Tibial nerve (tissue), 3 donors: Measurements from ENCODE around the gene DRD3.

ENCODE experiments used
- EP300 ChIP-seq, 2 donors: sonication (generic); formaldehyde crosslinking; IDR thresholded peaks; one replicate each; pipeline ENCODE4 v1.6.1; 2017; ENCODE audit warnings: antibody characterized with exemption in 2 of 2, mild to moderate bottlenecking in 1 of 2
- POLR2A ChIP-seq, 2 donors: fragments of 450-650 bp; IDR thresholded peaks; one replicate each; pipeline ENCODE4 v1.6.1; 2017; ENCODE audit warnings: antibody characterized with exemption in 2 of 2, mild to moderate bottlenecking in 2 of 2, moderate library complexity in 2 of 2

DNA sequence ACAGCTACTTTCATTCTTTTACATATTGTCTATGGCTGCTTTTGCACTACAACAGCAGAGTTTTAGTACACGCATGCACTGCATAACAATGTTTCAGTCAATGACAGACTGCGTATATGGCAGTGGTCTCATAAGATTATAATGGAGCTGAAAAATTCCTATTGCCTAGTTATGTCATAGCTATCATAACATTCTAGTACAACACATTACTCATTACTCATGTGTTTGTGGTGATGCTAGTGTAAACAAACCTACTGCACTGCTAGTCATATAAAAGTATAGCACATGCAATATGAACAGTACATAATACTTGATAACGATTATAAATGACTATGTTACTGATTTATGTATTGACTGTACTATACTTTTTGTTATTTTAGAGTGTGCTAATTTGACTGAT is 74.4 kb downstream of the DRD3 start:
- no peak for TF ChIP-seq POLR2A (IDR thresholded peaks at IDR 0.05)
- TF ChIP-seq EP300 (IDR thresholded peaks at IDR 0.05), result no peak
